SK-N-SH treated with all-trans-retinoic acid at 6 μM for 48 hours (cell line): ENCODE data around the gene PAX3.

Experiments
- ATAC-seq: fragments of 200-7000 bp; cut with Tn5 transposase; 3 replicates; pipeline ENCODE4 v1.9.1; 2020; ENCODE audit warnings: mild to moderate bottlenecking, moderate library complexity
- ARNTL ChIP-seq: fragments of 450-650 bp; formaldehyde crosslinking; IDR thresholded peaks from 2 replicates; pipeline ENCODE4 v1.5.0; 2020; ENCODE audit warnings: low read depth, mild to moderate bottlenecking, moderate library complexity, borderline replicate concordance
- BACH2 ChIP-seq: fragments of 250-450 bp; sonication (Bioruptor Pico); IDR thresholded peaks from 2 replicates; pipeline ENCODE4 v1.9.0; 2021; ENCODE audit warnings: mild to moderate bottlenecking, borderline replicate concordance
- CREB5 ChIP-seq: fragments of 250-450 bp; sonication (Bioruptor Pico); IDR thresholded peaks from 2 replicates; pipeline ENCODE4 v1.5.1; 2020; ENCODE audit warnings: low read depth, mild to moderate bottlenecking, moderate library complexity
- CSRNP3 ChIP-seq: fragments of 250-450 bp; sonication (Bioruptor Pico); IDR thresholded peaks from 2 replicates; pipeline ENCODE4 v1.5.1; 2021; ENCODE audit warnings: mild to moderate bottlenecking, moderate library complexity
- GLIS3 ChIP-seq: fragments of 250-450 bp; sonication (Bioruptor Pico); IDR thresholded peaks from 2 replicates; pipeline ENCODE4 v1.5.0; 2020; ENCODE audit warnings: mild to moderate bottlenecking, moderate library complexity
- ISL1 ChIP-seq: fragments of 250-450 bp; sonication (Bioruptor Pico); IDR thresholded peaks from 2 replicates; pipeline ENCODE4 v2.1.2; 2022; ENCODE audit warnings: mild to moderate bottlenecking, moderate library complexity
- OSR1 ChIP-seq: fragments of 250-450 bp; sonication (Bioruptor Pico); IDR thresholded peaks from 2 replicates; pipeline ENCODE4 v1.8.0; 2022; ENCODE audit warnings: moderate library complexity, mild to moderate bottlenecking, inconsistent platforms
- PATZ1 ChIP-seq: fragments of 250-450 bp; sonication (Bioruptor Pico); IDR thresholded peaks from 2 replicates; pipeline ENCODE4 v1.8.0; 2020; ENCODE audit warnings: mild to moderate bottlenecking, moderate library complexity, borderline replicate concordance
- POU6F1 ChIP-seq: fragments of 250-450 bp; sonication (Bioruptor Pico); IDR thresholded peaks from 2 replicates; pipeline ENCODE4 v1.8.0; 2021; ENCODE audit warnings: low read depth, mild to moderate bottlenecking, moderate library complexity, borderline replicate concordance
- PPARA ChIP-seq: fragments of 250-450 bp; sonication (Bioruptor Pico); IDR thresholded peaks from 2 replicates; pipeline ENCODE4 v1.5.0; 2020; ENCODE audit warnings: mild to moderate bottlenecking, borderline replicate concordance
- RARB ChIP-seq: fragments of 250-450 bp; sonication (Bioruptor Pico); IDR thresholded peaks from 2 replicates; pipeline ENCODE4 v1.8.0; 2021; ENCODE audit warnings: mild to moderate bottlenecking, moderate library complexity
- SNAI2 ChIP-seq: fragments of 250-450 bp; sonication (Bioruptor Pico); IDR thresholded peaks from 2 replicates; pipeline ENCODE4 v1.5.0; 2020; ENCODE audit warnings: mild to moderate bottlenecking, moderate library complexity
- TCF4 ChIP-seq: fragments of 250-450 bp; sonication (Bioruptor Pico); IDR thresholded peaks from 2 replicates; pipeline ENCODE4 v1.8.0; 2021; ENCODE audit warnings: mild to moderate bottlenecking, moderate library complexity, borderline replicate concordance
- TOX ChIP-seq: fragments of 250-450 bp; sonication (Bioruptor Pico); IDR thresholded peaks from 2 replicates; pipeline ENCODE4 v1.8.0; 2021; ENCODE audit warnings: mild to moderate bottlenecking, moderate library complexity, borderline replicate concordance
- TSHZ2 ChIP-seq: fragments of 250-450 bp; sonication (Bioruptor Pico); IDR thresholded peaks from 2 replicates; pipeline ENCODE4 v1.5.0; 2020; ENCODE audit warnings: mild to moderate bottlenecking, moderate library complexity
- ZC3H10 ChIP-seq: fragments of 250-450 bp; sonication (Bioruptor Pico); IDR thresholded peaks from 2 replicates; pipeline ENCODE4 v1.5.1; 2021; ENCODE audit warnings: mild to moderate bottlenecking, moderate library complexity
- ZFP3 ChIP-seq: fragments of 250-450 bp; sonication (Bioruptor Pico); IDR thresholded peaks from 2 replicates; pipeline ENCODE4 v1.5.0; 2020; ENCODE audit warnings: mild to moderate bottlenecking, moderate library complexity
- ZNF565 ChIP-seq: fragments of 450-650 bp; formaldehyde crosslinking; conservative IDR thresholded peaks from 2 replicates; pipeline ENCODE4 v1.5.0; 2020; ENCODE audit warnings: low read depth, mild to moderate bottlenecking, moderate library complexity
- ZNF70 ChIP-seq: fragments of 450-650 bp; formaldehyde crosslinking; IDR thresholded peaks from 2 replicates; pipeline ENCODE4 v1.5.0; 2020; ENCODE audit warnings: mild to moderate bottlenecking, moderate library complexity
- ZNF8 ChIP-seq: fragments of 450-650 bp; formaldehyde crosslinking; IDR thresholded peaks from 2 replicates; pipeline ENCODE4 v1.5.0; 2020; ENCODE audit warnings: mild to moderate bottlenecking, moderate library complexity

The PAX3 gene

GRCh38 chr2:222194669-222195068 lies 104.1 kb downstream of the PAX3 start:
- ATAC-seq = no peak
- TF ChIP-seq SNAI2 (CRISPR knock-in tag) (no peak), POU6F1 (no peak), BACH2 (no peak), GLIS3 (CRISPR knock-in tag) (no peak)

GRCh38 chr2:222193328-222193983 lies 105.3 kb downstream of the PAX3 start:
- no peak for ATAC-seq
- no peak for TF ChIP-seq ARNTL
- TF ChIP-seq TSHZ2 = no peak
- TF ChIP-seq ZC3H10 (CRISPR knock-in tag) = no peak
- TF ChIP-seq TCF4 (CRISPR knock-in tag) = no peak
- TF ChIP-seq ISL1 (CRISPR knock-in tag) = no peak
- TF ChIP-seq POU6F1 = no peak
- no peak for TF ChIP-seq ZFP3
- no peak for TF ChIP-seq OSR1
- no peak for TF ChIP-seq ZNF70 (CRISPR knock-in tag)
- no peak for TF ChIP-seq ZNF8
- TF ChIP-seq CSRNP3 = no peak
- no peak for TF ChIP-seq PPARA (CRISPR knock-in tag)
- no peak for TF ChIP-seq ZNF565 (CRISPR knock-in tag)
- TF ChIP-seq, all 23 proteins: peak for 0

GRCh38 chr2:222180619-222181018 lies 118.2 kb downstream of the PAX3 start:
- no peak for TF ChIP-seq RARB
- TF ChIP-seq CREB5 (CRISPR knock-in tag) = no peak
- no peak for TF ChIP-seq ISL1 (CRISPR knock-in tag)
- TF ChIP-seq ZNF8 = no peak
- TF ChIP-seq GLIS3 (CRISPR knock-in tag) = no peak
- TF ChIP-seq TOX (CRISPR knock-in tag) = no peak
- TF ChIP-seq PATZ1 (CRISPR knock-in tag) = no peak
- TF ChIP-seq OSR1 = no peak
- TF ChIP-seq ZNF70 (CRISPR knock-in tag) = no peak
- no peak for TF ChIP-seq CSRNP3
- TF ChIP-seq SNAI2 (CRISPR knock-in tag) = no peak
- TF ChIP-seq TCF4 (CRISPR knock-in tag) = no peak
- TF ChIP-seq BACH2 = no peak
- ATAC-seq = no peak
